ENCODE measurements around the gene NOS1.
"Not testable (repeated sequence)": the region's sequence is repeated elsewhere in the genome, so short reads cannot be mapped to it uniquely, and the experiment has no call there.

Gene NOS1

GRCh38 chr12:117361347-117361751, at the start of gene NOS1:
Gene NOS1 (minus strand): TSS chr12:117361626. CDS start chr12:117331069, 30,557 bp downstream.
- FAIRE-seq, result no peak

GRCh38 chr12:117409286-117409685, 47.9 kb upstream of the NOS1 start:
- FAIRE-seq, result no peak

GRCh38 chr12:117408161-117408791, 46.9 kb upstream of the NOS1 start:
- FAIRE-seq, result no peak

GRCh38 chr12:117404940-117405339, 43.5 kb upstream of the NOS1 start:
- no peak for FAIRE-seq

- FAIRE-seq, result no peak
These were observed 42.9 kb upstream of the NOS1 start for GRCh38 chr12:117404203-117404853.

GRCh38 chr12:117403586-117404139, 42.2 kb upstream of the NOS1 start:
- FAIRE-seq, result no peak

GRCh38 chr12:117402363-117402762, 40.9 kb upstream of the NOS1 start:
- no peak for FAIRE-seq

- no peak for FAIRE-seq
These were observed 39.5 kb upstream of the NOS1 start for GRCh38 chr12:117400912-117401311.

GRCh38 chr12:117398482-117398881, 37.1 kb upstream of the NOS1 start:
- not testable (repeated sequence) for FAIRE-seq

- FAIRE-seq, result no peak
These were observed 34.3 kb upstream of the NOS1 start for GRCh38 chr12:117395766-117396165.

- no peak for FAIRE-seq
These were observed 33.1 kb upstream of the NOS1 start for GRCh38 chr12:117394491-117394890.

GRCh38 chr12:117393656-117394055, 32.2 kb upstream of the NOS1 start:
- no peak for FAIRE-seq

- FAIRE-seq, result no peak
These were observed 29.4 kb upstream of the NOS1 start for GRCh38 chr12:117390866-117391265.

GRCh38 chr12:117388951-117389446, 27.6 kb upstream of the NOS1 start:
- no peak for FAIRE-seq

GRCh38 chr12:117387832-117388231, 26.4 kb upstream of the NOS1 start:
- FAIRE-seq, result no peak

GRCh38 chr12:117384735-117385134, 23.3 kb upstream of the NOS1 start:
- FAIRE-seq, result no peak

- FAIRE-seq, result no peak
These were observed 18.7 kb upstream of the NOS1 start for GRCh38 chr12:117380083-117380482.

GRCh38 chr12:117377758-117378157, 16.3 kb upstream of the NOS1 start:
- FAIRE-seq, result no peak

- FAIRE-seq, result no peak
These were observed 9.2 kb upstream of the NOS1 start for GRCh38 chr12:117370588-117370987.

- not testable (repeated sequence) for FAIRE-seq
These were observed 8.6 kb upstream of the NOS1 start for GRCh38 chr12:117370000-117370399.

GRCh38 chr12:117367006-117367638, 5.7 kb upstream of the NOS1 start:
- FAIRE-seq, result no peak

GRCh38 chr12:117365049-117365616, 3.7 kb upstream of the NOS1 start:
- FAIRE-seq, result no peak

- no peak for FAIRE-seq
These were observed 2.6 kb upstream of the NOS1 start for GRCh38 chr12:117363953-117364486.

Data from colon (tissue), 2 donors.